H1 (cell line): ENCODE results near the gene GAPDHS. TPM values are rescaled to one million over a fixed set of nuclear protein-coding genes. Genes with fewer than 3 reads are reported as not detected.

Experiments
- CHD7 ChIP-seq: fragments of 300-600 bp; sonication (generic); IDR thresholded peaks from 2 replicates; pipeline ENCODE4 v1.7.1; 2012; ENCODE audit warnings: low read length, moderate library complexity, mild to moderate bottlenecking, inconsistent platforms; ENCODE audit not compliant: insufficient replicate concordance
- CTBP2 ChIP-seq: IDR thresholded peaks from 2 replicates; pipeline ENCODE4 v1.7.0; 2011; ENCODE audit warnings: borderline replicate concordance, mild to moderate bottlenecking, moderate library complexity, mixed read lengths, low read length; ENCODE audit not compliant: insufficient read depth, insufficient read length
- EGR1 ChIP-seq: IDR thresholded peaks from 2 replicates; pipeline ENCODE4 v1.6.1; 2011; ENCODE audit warnings: low read depth, low read length, borderline replicate concordance
- EZH2 ChIP-seq: fragments of 200-600 bp; sonication (generic); IDR thresholded peaks from 2 replicates; pipeline ENCODE4 v1.7.1; 2012; ENCODE audit warnings: low read depth, mild to moderate bottlenecking, moderate library complexity, low read length, inconsistent platforms; ENCODE audit not compliant: severe bottlenecking
- PHF8 ChIP-seq: fragments of 200-600 bp; sonication (generic); conservative IDR thresholded peaks from 2 replicates; pipeline ENCODE4 v1.7.1; 2012; ENCODE audit warnings: low read depth, mild to moderate bottlenecking, inconsistent platforms, low read length, moderate library complexity
- SIN3A ChIP-seq, 2 experiments: IDR thresholded peaks in 1 of 2; conservative IDR thresholded peaks in 1 of 2; 2 replicates each; pipeline ENCODE4 v1.6.1; 2011 to 2012; ENCODE audit warnings: low read length in 2 of 2, improper control_type of control experiment in 1 of 2, low read depth in 1 of 2, mild to moderate bottlenecking in 1 of 2
- TAF1 ChIP-seq: IDR thresholded peaks from 2 replicates; pipeline ENCODE4 v1.6.1; 2011; ENCODE audit warnings: mild to moderate bottlenecking, low read depth, low read length
- TBP ChIP-seq: IDR thresholded peaks from 2 replicates; pipeline ENCODE4 v1.6.1; 2011; ENCODE audit warnings: low read depth, low read length, improper control_type of control experiment
- ZNF274 ChIP-seq: IDR thresholded peaks from 2 replicates; pipeline ENCODE4 v1.7.0; 2012; ENCODE audit warnings: low read length, borderline replicate concordance; ENCODE audit errors: extremely low read depth
- polyA plus RNA-seq, 7 experiments: library from polyadenylated mRNA; depleted of rRNA in 3 of 7; stranded (reverse) in 5 of 7; unstranded in 2 of 7; fragments of >200 nt in 5 of 7; fragments of 200-250 nt in 2 of 7; gene quantifications; 1 replicate in 5 of 7; 2 replicates in 1 of 7; 4 replicates in 1 of 7; pipeline versions ENCODE4 v1.2.1 to v1.2.3, GENCODE V29; 2011 to 2013; ENCODE audit warnings: missing spikeins in 2 of 7, mixed read lengths in 2 of 7
- total RNA-seq: library from RNA; stranded (reverse); fragmentation: NEBNext Ultra II Directional; extraction: Animal tissue kit (Norgen Biotek cat#: 25700); gene quantifications from 2 replicates; pipeline ENCODE4 v1.2.1, GENCODE V29; 2021

Gene GAPDHS
- total and polyA plus RNA-seq, 2 of the 8 experiments (the other 6 are each of a cell fraction or from before 2014, with no cell fraction given), result 0.26 TPM; not detected in 1

- TF ChIP-seq CHD7, result no peak
- TF ChIP-seq TAF1, result no peak
- no peak for TF ChIP-seq EZH2
- no peak for TF ChIP-seq TBP
- no peak for TF ChIP-seq SIN3A (conservative IDR thresholded peaks at IDR 0.05 in 1 of 2, IDR thresholded peaks at IDR 0.05 in 1 of 2; ENCODE audit: low read depth in 1 of 2, low read length in 2 of 2)
- TF ChIP-seq CTBP2, result no peak
- no peak for TF ChIP-seq EGR1
- no peak for TF ChIP-seq PHF8
- no peak for TF ChIP-seq ZNF274
Measured at GRCh38 chr19:35540356-35540927, 7.2 kb downstream of the GAPDHS start (continued).
